Bronchial epithelial cell (primary cell): ENCODE data around the gene MYO15A. TPM values are rescaled to one million over a fixed set of nuclear protein-coding genes. Genes with fewer than 3 reads are reported as not detected.
A peak's percentile ranks its signal among the peaks of the same experiment; 100 is the strongest.

Source experiments
- DNase-seq: peaks from one replicate; pipeline ENCODE4 v3.0.0-alpha.2; 2010; ENCODE audit warnings: low read depth
- FAIRE-seq: peaks from 2 replicates; lab custom pipeline; 2011; peaks lifted over from hg19 to GRCh38; lab: Jason Lieb, UNC
- H3K27me3 ChIP-seq: 2 replicates; pipeline ENCODE4 v1.5.1; 2011; ENCODE audit warnings: low read length; ENCODE audit not compliant: control insufficient read depth, insufficient read depth
- H3K36me3 ChIP-seq: 2 replicates; pipeline ENCODE4 v1.5.1; 2011; ENCODE audit warnings: low read length; ENCODE audit not compliant: control insufficient read depth, insufficient read depth
- H3K4me3 ChIP-seq: 2 replicates; pipeline ENCODE4 v1.5.1; 2011; ENCODE audit warnings: mild to moderate bottlenecking, low read depth, low read length, control low read depth
- total RNA-seq: library from RNA; depleted of rRNA; stranded (reverse); fragments of >200 nt; gene quantifications from 2 replicates; pipeline ENCODE4 v1.2.1, GENCODE V29; 2014
- TF ChIP-seq, protein P1 (sequence below): IDR thresholded peaks from 2 replicates; pipeline ENCODE4 v1.5.1; 2011; ENCODE audit warnings: mild to moderate bottlenecking, moderate library complexity, low read length, control low read depth, inconsistent platforms; ENCODE audit not compliant: insufficient read depth, severe bottlenecking

Gene MYO15A
- total RNA-seq, 1 donor from 2014 or later: 1.6 TPM

DNA sequence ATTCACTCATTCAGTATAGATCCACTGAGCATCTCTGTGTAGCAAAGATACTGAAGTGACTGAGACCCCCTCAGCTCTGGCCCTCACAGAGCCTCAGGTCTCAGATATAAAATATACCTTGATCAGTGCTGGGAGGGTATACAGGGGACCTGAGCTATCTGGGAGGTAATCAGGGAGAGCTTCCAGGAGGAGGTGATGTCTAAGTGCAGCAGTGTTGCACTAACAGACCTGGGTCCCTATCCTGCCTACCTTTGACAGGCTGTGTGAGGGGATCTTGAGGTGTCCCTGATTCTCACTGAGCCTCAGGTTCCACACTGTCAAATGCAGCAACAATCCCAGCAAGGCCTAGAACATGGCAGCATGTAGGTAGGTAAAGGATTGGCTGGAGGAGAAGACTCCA, 68.6 kb downstream of the MYO15A start:
- no peak for FAIRE-seq
- TF ChIP-seq, protein P1, sequence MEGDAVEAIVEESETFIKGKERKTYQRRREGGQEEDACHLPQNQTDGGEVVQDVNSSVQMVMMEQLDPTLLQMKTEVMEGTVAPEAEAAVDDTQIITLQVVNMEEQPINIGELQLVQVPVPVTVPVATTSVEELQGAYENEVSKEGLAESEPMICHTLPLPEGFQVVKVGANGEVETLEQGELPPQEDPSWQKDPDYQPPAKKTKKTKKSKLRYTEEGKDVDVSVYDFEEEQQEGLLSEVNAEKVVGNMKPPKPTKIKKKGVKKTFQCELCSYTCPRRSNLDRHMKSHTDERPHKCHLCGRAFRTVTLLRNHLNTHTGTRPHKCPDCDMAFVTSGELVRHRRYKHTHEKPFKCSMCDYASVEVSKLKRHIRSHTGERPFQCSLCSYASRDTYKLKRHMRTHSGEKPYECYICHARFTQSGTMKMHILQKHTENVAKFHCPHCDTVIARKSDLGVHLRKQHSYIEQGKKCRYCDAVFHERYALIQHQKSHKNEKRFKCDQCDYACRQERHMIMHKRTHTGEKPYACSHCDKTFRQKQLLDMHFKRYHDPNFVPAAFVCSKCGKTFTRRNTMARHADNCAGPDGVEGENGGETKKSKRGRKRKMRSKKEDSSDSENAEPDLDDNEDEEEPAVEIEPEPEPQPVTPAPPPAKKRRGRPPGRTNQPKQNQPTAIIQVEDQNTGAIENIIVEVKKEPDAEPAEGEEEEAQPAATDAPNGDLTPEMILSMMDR: no peak

DNA sequence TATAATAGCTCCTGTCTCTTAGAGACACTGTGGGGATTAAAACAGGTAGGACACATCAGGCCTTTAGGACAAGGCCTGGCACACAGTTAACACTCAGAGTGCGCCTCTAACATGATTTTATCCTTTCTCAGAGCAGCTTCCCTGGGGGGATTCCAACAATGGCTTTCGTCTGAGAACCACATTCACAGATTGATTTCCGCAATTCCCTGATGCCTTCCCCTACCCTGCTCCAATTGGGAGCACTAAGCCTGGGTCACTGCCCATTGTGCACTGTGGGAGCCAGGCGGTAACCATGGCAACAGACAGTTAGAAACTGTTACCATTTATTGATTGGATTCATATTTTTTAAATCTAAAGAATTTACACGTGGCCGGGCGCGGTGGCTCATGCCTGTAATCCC, 69.2 kb downstream of the MYO15A start:
- Histone ChIP-seq H3K4me3 (no peak overlapping the region), H3K27me3 (no peaks in the 10 kb centered on the region), H3K36me3 (no peaks in the 10 kb centered on the region)
- DNase-seq: no peak
- TF ChIP-seq, protein P1: no peak
- no peak for FAIRE-seq

More for the DNA sequence above, 68.6 kb downstream of the MYO15A start:
- DNase-seq: no peak
- Histone ChIP-seq H3K36me3 (no peaks in the 10 kb centered on the region), H3K4me3 (no peak overlapping the region), H3K27me3 (no peaks in the 10 kb centered on the region)

- TF ChIP-seq, protein P1: no peak
- Histone ChIP-seq H3K27me3 (no peaks in the 10 kb centered on the region), H3K36me3 (no peaks in the 10 kb centered on the region), H3K4me3 (no peak overlapping the region)
- no peak for DNase-seq
- no peak for FAIRE-seq
These were observed 70.6 kb downstream of the MYO15A start for GRCh38 chr17:18179196-18179595.

DNA sequence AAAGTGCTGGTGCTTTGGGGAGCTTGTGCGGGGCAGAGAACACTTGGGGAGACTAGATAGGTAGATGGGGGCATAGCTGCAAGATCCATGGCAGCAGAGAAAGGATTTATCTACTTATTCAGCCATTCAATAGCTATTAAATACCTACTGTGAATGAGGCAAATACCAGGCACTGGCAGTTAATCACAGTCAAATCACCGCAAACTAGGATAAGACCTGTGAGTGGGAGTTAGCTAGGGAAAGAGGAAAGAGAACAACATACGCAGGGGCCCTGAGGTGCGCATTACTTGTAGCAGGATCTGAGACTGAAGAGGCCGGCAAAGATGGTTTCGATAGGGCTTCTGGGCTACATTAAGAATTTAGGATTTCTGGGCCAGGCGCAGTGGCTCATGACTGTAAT, 71.2 kb downstream of the MYO15A start:
- Histone ChIP-seq H3K27me3 (no peaks in the 10 kb centered on the region), H3K36me3 (no peaks in the 10 kb centered on the region), H3K4me3 (no peak overlapping the region)
- DNase-seq (no peak), FAIRE-seq (no peak)
- TF ChIP-seq, protein P1: no peak

GRCh38 chr17:18181358-18181757, 72.8 kb downstream of the MYO15A start:
- TF ChIP-seq, protein P1: no peak
- FAIRE-seq: no peak
- H3K4me3 ChIP-seq: no peak overlapping the region
- H3K36me3 ChIP-seq: no peaks in the 10 kb centered on the region
- no peaks in the 10 kb centered on the region for H3K27me3 ChIP-seq
- peak; percentile 75 for DNase-seq
